Measurements from ENCODE around the gene EIF1.

GRCh38 chr17:41666708-41667279 is 21.9 kb upstream of the EIF1 start:
- no peak for TF ChIP-seq POLR2A (IDR thresholded peaks at IDR 0.05; ENCODE audit: low read depth, low read length)
- TF ChIP-seq, protein P1, sequence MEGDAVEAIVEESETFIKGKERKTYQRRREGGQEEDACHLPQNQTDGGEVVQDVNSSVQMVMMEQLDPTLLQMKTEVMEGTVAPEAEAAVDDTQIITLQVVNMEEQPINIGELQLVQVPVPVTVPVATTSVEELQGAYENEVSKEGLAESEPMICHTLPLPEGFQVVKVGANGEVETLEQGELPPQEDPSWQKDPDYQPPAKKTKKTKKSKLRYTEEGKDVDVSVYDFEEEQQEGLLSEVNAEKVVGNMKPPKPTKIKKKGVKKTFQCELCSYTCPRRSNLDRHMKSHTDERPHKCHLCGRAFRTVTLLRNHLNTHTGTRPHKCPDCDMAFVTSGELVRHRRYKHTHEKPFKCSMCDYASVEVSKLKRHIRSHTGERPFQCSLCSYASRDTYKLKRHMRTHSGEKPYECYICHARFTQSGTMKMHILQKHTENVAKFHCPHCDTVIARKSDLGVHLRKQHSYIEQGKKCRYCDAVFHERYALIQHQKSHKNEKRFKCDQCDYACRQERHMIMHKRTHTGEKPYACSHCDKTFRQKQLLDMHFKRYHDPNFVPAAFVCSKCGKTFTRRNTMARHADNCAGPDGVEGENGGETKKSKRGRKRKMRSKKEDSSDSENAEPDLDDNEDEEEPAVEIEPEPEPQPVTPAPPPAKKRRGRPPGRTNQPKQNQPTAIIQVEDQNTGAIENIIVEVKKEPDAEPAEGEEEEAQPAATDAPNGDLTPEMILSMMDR (IDR thresholded peaks at IDR 0.05; ENCODE audit: extremely low read depth in 1 of 2, insufficient read depth in 1 of 2, low read depth in 1 of 2, low read length in 2 of 2): peak; percentile 94 to 95

Measured in endothelial cell of umbilical vein (primary cell).